K562 (cell line): ENCODE data around the gene TTC23L. TPM values are rescaled to one million over a fixed set of nuclear protein-coding genes. Genes with fewer than 3 reads are reported as not detected.

Experiments used
- CAMTA2 ChIP-seq: fragments of 250-450 bp; sonication (Bioruptor Pico); conservative IDR thresholded peaks from 2 replicates; pipeline ENCODE4 v1.5.1; 2022
- ELF2 ChIP-seq: fragments of 250-450 bp; sonication (Bioruptor Pico); IDR thresholded peaks from 2 replicates; pipeline ENCODE4 v1.5.0; 2021; ENCODE audit warnings: mild to moderate bottlenecking
- HDGF ChIP-seq: fragments of 450-650 bp; IDR thresholded peaks from 2 replicates; pipeline ENCODE4 v1.6.1; 2016
- MIER1 ChIP-seq: fragments of 450-650 bp; IDR thresholded peaks from 2 replicates; pipeline ENCODE4 v1.6.1; 2016; ENCODE audit warnings: antibody characterized with exemption, mild to moderate bottlenecking, low read depth
- NR2C1 ChIP-seq, 2 experiments: fragments of 450-650 bp; IDR thresholded peaks; 2 replicates each; pipeline ENCODE4 v1.6.1; 2017; ENCODE audit warnings: mild to moderate bottlenecking in 2 of 2, antibody characterized with exemption in 1 of 2, inconsistent platforms in 1 of 2, missing compliant biosample characterization in 1 of 2, missing genetic modification characterization in 1 of 2
- PHB ChIP-seq: fragments of 250-450 bp; sonication (Bioruptor Pico); IDR thresholded peaks from 2 replicates; pipeline ENCODE4 v1.5.0; 2021
- POLR2A ChIP-seq: fragments of 450-650 bp; conservative IDR thresholded peaks from 2 replicates; pipeline ENCODE4 v1.6.1; 2016
- POU5F1 ChIP-seq: fragments of 150-350 bp; IDR thresholded peaks from 2 replicates; pipeline ENCODE4 v1.6.1; 2014; ENCODE audit warnings: borderline replicate concordance, low read length, low read depth, mild to moderate bottlenecking; ENCODE audit not compliant: partially characterized antibody
- ZBTB8A ChIP-seq: fragments of 450-650 bp; IDR thresholded peaks from 2 replicates; pipeline ENCODE4 v1.6.1; 2018; ENCODE audit warnings: mild to moderate bottlenecking, moderate library complexity; ENCODE audit not compliant: partially characterized antibody
- ZFP1 ChIP-seq: fragments of 450-650 bp; formaldehyde crosslinking; IDR thresholded peaks from 2 replicates; pipeline ENCODE4 v1.4.0; 2020; ENCODE audit warnings: mild to moderate bottlenecking, mixed read lengths
- ZNF551 ChIP-seq: fragments of 250-450 bp; sonication (Bioruptor Pico); IDR thresholded peaks from 2 replicates; pipeline ENCODE4 v1.5.0; 2021; ENCODE audit warnings: mild to moderate bottlenecking, moderate library complexity
- polyA plus RNA-seq, 8 experiments: library from polyadenylated mRNA; depleted of rRNA in 4 of 8; stranded (reverse) in 5 of 8; unstranded in 3 of 8; fragments of >200 nt; fragmentation: Nextera tagmentation in 2 of 8; fragmentation: Illumina TruSeq in 1 of 8; extraction: Ambion mirVana in 2 of 8; extraction: Trizol in 1 of 8; gene quantifications; 2 replicates each; pipeline versions ENCODE4 v1.2.1 to v1.2.3, GENCODE V29; 2011 to 2014; ENCODE audit warnings: inconsistent platforms in 1 of 8, missing spikeins in 1 of 8
- total RNA-seq, 7 experiments: library from RNA; depleted of rRNA in 6 of 7; stranded (reverse); fragments of >200 nt in 6 of 7; fragmentation: Illumina TruSeq in 2 of 7; extraction: Trizol in 2 of 7; gene quantifications; 2 replicates each; pipeline versions ENCODE4 v1.2.1 to v1.2.3, GENCODE V29; 2011 to 2021; ENCODE audit warnings: low replicate concordance in 1 of 7
- TF ChIP-seq, protein P1 (sequence below): fragments of 250-450 bp; sonication (Bioruptor Pico); IDR thresholded peaks from 2 replicates; pipeline ENCODE4 v1.8.0; 2021; ENCODE audit warnings: moderate library complexity, mild to moderate bottlenecking, inconsistent platforms
- TF ChIP-seq, protein P2 (sequence below): fragments of 450-650 bp; formaldehyde crosslinking; conservative IDR thresholded peaks from 2 replicates; pipeline ENCODE4 v1.4.0; 2022; ENCODE audit warnings: mild to moderate bottlenecking, missing genetic modification characterization
- TF ChIP-seq, protein P3 (sequence below): fragments of 450-650 bp; IDR thresholded peaks from 2 replicates; pipeline ENCODE4 v1.6.1; 2017; ENCODE audit warnings: antibody characterized with exemption
- TF ChIP-seq, protein P4 (sequence below), 3 experiments: IDR thresholded peaks in 2 of 3; conservative IDR thresholded peaks in 1 of 3; 2 replicates each; pipeline ENCODE4 v1.5.1; 2011 to 2012; ENCODE audit warnings: low read length in 3 of 3, mild to moderate bottlenecking in 3 of 3, control low read depth in 2 of 3, improper control_type of control experiment in 1 of 3, inconsistent platforms in 1 of 3, low read depth in 1 of 3, mixed read lengths in 1 of 3, moderate library complexity in 1 of 3; ENCODE audit not compliant: insufficient read depth in 2 of 3
- TF ChIP-seq, protein P5 (sequence below): sonication (generic); formaldehyde crosslinking; IDR thresholded peaks from 2 replicates; pipeline ENCODE4 v1.8.0; 2022; ENCODE audit warnings: missing genetic modification reagents, mild to moderate bottlenecking, borderline replicate concordance
- TF ChIP-seq, protein P6 (sequence below): fragments of 450-650 bp; formaldehyde crosslinking; IDR thresholded peaks from 2 replicates; pipeline ENCODE4 v1.4.0; 2020; ENCODE audit warnings: mild to moderate bottlenecking, moderate library complexity

TTC23L gene
- total and polyA plus RNA-seq, 9 of the 15 experiments (the other 6 are each of a cell fraction or from before 2014, with no cell fraction given), result 0.03 to 0.32 (median 0.14) TPM; not detected in 2

GRCh38 chr5:34923694-34924461 is 84.9 kb downstream of the TTC23L start (continued):
- TF ChIP-seq, protein P1, sequence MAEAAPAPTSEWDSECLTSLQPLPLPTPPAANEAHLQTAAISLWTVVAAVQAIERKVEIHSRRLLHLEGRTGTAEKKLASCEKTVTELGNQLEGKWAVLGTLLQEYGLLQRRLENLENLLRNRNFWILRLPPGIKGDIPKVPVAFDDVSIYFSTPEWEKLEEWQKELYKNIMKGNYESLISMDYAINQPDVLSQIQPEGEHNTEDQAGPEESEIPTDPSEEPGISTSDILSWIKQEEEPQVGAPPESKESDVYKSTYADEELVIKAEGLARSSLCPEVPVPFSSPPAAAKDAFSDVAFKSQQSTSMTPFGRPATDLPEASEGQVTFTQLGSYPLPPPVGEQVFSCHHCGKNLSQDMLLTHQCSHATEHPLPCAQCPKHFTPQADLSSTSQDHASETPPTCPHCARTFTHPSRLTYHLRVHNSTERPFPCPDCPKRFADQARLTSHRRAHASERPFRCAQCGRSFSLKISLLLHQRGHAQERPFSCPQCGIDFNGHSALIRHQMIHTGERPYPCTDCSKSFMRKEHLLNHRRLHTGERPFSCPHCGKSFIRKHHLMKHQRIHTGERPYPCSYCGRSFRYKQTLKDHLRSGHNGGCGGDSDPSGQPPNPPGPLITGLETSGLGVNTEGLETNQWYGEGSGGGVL (CRISPR knock-in tag), result no peak
- TF ChIP-seq ZBTB8A (peak; percentile 17), CAMTA2 (CRISPR knock-in tag) (no peak), PHB (no peak), NR2C1 (IDR thresholded peaks at IDR 0.05) (no peak), NR2C1 (tag; IDR thresholded peaks at IDR 0.05) (no peak), POU5F1 (no peak), ELF2 (no peak), ZFP1 (CRISPR knock-in tag) (no peak), HDGF (no peak), ZNF551 (no peak), MIER1 (no peak), POLR2A (no peak)
- TF ChIP-seq, protein P2, sequence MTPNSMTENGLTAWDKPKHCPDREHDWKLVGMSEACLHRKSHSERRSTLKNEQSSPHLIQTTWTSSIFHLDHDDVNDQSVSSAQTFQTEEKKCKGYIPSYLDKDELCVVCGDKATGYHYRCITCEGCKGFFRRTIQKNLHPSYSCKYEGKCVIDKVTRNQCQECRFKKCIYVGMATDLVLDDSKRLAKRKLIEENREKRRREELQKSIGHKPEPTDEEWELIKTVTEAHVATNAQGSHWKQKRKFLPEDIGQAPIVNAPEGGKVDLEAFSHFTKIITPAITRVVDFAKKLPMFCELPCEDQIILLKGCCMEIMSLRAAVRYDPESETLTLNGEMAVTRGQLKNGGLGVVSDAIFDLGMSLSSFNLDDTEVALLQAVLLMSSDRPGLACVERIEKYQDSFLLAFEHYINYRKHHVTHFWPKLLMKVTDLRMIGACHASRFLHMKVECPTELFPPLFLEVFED (CRISPR knock-in tag), result no peak
- TF ChIP-seq, protein P3, sequence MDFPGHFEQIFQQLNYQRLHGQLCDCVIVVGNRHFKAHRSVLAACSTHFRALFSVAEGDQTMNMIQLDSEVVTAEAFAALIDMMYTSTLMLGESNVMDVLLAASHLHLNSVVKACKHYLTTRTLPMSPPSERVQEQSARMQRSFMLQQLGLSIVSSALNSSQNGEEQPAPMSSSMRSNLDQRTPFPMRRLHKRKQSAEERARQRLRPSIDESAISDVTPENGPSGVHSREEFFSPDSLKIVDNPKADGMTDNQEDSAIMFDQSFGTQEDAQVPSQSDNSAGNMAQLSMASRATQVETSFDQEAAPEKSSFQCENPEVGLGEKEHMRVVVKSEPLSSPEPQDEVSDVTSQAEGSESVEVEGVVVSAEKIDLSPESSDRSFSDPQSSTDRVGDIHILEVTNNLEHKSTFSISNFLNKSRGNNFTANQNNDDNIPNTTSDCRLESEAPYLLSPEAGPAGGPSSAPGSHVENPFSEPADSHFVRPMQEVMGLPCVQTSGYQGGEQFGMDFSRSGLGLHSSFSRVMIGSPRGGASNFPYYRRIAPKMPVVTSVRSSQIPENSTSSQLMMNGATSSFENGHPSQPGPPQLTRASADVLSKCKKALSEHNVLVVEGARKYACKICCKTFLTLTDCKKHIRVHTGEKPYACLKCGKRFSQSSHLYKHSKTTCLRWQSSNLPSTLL, result no peak
- TF ChIP-seq, protein P4, sequence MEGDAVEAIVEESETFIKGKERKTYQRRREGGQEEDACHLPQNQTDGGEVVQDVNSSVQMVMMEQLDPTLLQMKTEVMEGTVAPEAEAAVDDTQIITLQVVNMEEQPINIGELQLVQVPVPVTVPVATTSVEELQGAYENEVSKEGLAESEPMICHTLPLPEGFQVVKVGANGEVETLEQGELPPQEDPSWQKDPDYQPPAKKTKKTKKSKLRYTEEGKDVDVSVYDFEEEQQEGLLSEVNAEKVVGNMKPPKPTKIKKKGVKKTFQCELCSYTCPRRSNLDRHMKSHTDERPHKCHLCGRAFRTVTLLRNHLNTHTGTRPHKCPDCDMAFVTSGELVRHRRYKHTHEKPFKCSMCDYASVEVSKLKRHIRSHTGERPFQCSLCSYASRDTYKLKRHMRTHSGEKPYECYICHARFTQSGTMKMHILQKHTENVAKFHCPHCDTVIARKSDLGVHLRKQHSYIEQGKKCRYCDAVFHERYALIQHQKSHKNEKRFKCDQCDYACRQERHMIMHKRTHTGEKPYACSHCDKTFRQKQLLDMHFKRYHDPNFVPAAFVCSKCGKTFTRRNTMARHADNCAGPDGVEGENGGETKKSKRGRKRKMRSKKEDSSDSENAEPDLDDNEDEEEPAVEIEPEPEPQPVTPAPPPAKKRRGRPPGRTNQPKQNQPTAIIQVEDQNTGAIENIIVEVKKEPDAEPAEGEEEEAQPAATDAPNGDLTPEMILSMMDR (IDR thresholded peaks at IDR 0.05 in 2 of 3, conservative IDR thresholded peaks at IDR 0.05 in 1 of 3; ENCODE audit: insufficient read depth in 2 of 3, low read depth in 1 of 3, low read length in 3 of 3), result no peak
- TF ChIP-seq, protein P5, sequence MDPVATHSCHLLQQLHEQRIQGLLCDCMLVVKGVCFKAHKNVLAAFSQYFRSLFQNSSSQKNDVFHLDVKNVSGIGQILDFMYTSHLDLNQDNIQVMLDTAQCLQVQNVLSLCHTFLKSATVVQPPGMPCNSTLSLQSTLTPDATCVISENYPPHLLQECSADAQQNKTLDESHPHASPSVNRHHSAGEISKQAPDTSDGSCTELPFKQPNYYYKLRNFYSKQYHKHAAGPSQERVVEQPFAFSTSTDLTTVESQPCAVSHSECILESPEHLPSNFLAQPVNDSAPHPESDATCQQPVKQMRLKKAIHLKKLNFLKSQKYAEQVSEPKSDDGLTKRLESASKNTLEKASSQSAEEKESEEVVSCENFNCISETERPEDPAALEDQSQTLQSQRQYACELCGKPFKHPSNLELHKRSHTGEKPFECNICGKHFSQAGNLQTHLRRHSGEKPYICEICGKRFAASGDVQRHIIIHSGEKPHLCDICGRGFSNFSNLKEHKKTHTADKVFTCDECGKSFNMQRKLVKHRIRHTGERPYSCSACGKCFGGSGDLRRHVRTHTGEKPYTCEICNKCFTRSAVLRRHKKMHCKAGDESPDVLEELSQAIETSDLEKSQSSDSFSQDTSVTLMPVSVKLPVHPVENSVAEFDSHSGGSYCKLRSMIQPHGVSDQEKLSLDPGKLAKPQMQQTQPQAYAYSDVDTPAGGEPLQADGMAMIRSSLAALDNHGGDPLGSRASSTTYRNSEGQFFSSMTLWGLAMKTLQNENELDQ (CRISPR knock-in tag), result no peak
- TF ChIP-seq, protein P6, sequence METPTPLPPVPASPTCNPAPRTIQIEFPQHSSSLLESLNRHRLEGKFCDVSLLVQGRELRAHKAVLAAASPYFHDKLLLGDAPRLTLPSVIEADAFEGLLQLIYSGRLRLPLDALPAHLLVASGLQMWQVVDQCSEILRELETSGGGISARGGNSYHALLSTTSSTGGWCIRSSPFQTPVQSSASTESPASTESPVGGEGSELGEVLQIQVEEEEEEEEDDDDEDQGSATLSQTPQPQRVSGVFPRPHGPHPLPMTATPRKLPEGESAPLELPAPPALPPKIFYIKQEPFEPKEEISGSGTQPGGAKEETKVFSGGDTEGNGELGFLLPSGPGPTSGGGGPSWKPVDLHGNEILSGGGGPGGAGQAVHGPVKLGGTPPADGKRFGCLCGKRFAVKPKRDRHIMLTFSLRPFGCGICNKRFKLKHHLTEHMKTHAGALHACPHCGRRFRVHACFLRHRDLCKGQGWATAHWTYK, result no peak
